A673 (cell line): ENCODE data around the gene CDIPT. TPM values are rescaled to one million over a fixed set of nuclear protein-coding genes. Genes with fewer than 3 reads are reported as not detected.

Experiments
- BruUV-seq: library from RNA; stranded (reverse); fragments of 400-500 nt; replicated peaks from 2 replicates; lab custom pipeline; 2021; lab: Mats Ljungman, UMichigan
- CTCF ChIA-PET: fragments of 300-600 bp; sonication (Branson Sonifier 250); formaldehyde crosslinking; loops from one replicate; lab custom pipeline; 2022; ENCODE audit warnings: antibody characterized with exemption; lab: Charles Lee
- POLR2A ChIA-PET: fragments of 300-600 bp; sonication (Branson Sonifier 250); formaldehyde crosslinking; loops from one replicate; lab custom pipeline; 2022; ENCODE audit warnings: antibody characterized with exemption; ENCODE audit not compliant: low non-redundant PET; lab: Charles Lee
- DNase-seq: peaks from one replicate; pipeline ENCODE4 v3.0.0-alpha.2; 2015; ENCODE audit warnings: low spot score
- H3K27ac ChIP-seq: fragments of 200-600 bp; sonication (generic); 2 replicates; pipeline ENCODE4 v1.5.1; 2016; ENCODE audit warnings: mixed run types, low read depth, mild to moderate bottlenecking, mixed read lengths, antibody characterized with exemption, low read length; ENCODE audit not compliant: poor library complexity, severe bottlenecking
- H3K27me3 ChIP-seq: fragments of 200-600 bp; sonication (generic); replicated peaks from 2 replicates; pipeline ENCODE4 v1.6.1; 2017; ENCODE audit warnings: mixed run types, low read depth, mild to moderate bottlenecking, mixed read lengths, antibody characterized with exemption, low read length; ENCODE audit not compliant: insufficient read depth, poor library complexity
- H3K36me3 ChIP-seq: fragments of 200-600 bp; sonication (generic); 2 replicates; pipeline ENCODE4 v1.6.1; 2016; ENCODE audit warnings: mixed run types, mild to moderate bottlenecking, mixed read lengths, antibody characterized with exemption, low read length; ENCODE audit not compliant: insufficient read depth, poor library complexity, severe bottlenecking
- H3K4me1 ChIP-seq: fragments of 200-600 bp; sonication (generic); 2 replicates; pipeline ENCODE4 v1.6.1; 2017; ENCODE audit warnings: mixed run types, mild to moderate bottlenecking, mixed read lengths, antibody characterized with exemption, low read length; ENCODE audit not compliant: insufficient read depth, poor library complexity, severe bottlenecking
- H3K4me3 ChIP-seq: fragments of 200-600 bp; sonication (generic); 2 replicates; pipeline ENCODE4 v1.5.1; 2016; ENCODE audit warnings: low read depth, mixed run types, mild to moderate bottlenecking, mixed read lengths, low read length; ENCODE audit not compliant: poor library complexity, severe bottlenecking
- H3K9me3 ChIP-seq: fragments of 200-600 bp; sonication (generic); 2 replicates; pipeline ENCODE4 v1.6.1; 2016; ENCODE audit warnings: mixed run types, low read depth, mild to moderate bottlenecking, mixed read lengths, antibody characterized with exemption, low read length; ENCODE audit not compliant: poor library complexity, severe bottlenecking
- CTCF ChIP-seq: fragments of 300-800, 200-600 bp; sonication (generic); conservative IDR thresholded peaks from 2 replicates; pipeline ENCODE4 v1.5.1; 2017; ENCODE audit warnings: low read depth, mild to moderate bottlenecking, antibody characterized with exemption, low read length, moderate library complexity, mixed read lengths
- EZH2 ChIP-seq: fragments of 200-600 bp; sonication (generic); IDR thresholded peaks from 2 replicates; pipeline ENCODE4 v1.6.1; 2017; ENCODE audit warnings: borderline replicate concordance, low read depth, mild to moderate bottlenecking, mixed read lengths, antibody characterized with exemption, low read length; ENCODE audit not compliant: poor library complexity, severe bottlenecking
- intact Hi-C: fragments of 100-400 bp; cut with micrococcal nuclease; formaldehyde crosslinking; loops from one replicate; pipeline ENCODE4 v1.10.0; 2022; ENCODE audit not compliant: unreplicated experiment
- total RNA-seq: library from RNA; stranded (reverse); gene quantifications from 2 replicates; pipeline ENCODE4 v1.2.3, GENCODE V29; 2021

CDIPT gene
- total RNA-seq, 1 experiment from 2014 or later: 51.7 TPM

- no peaks in the 10 kb centered on the region for H3K27me3 ChIP-seq
- H3K4me3 ChIP-seq: no peak overlapping the region
- TF ChIP-seq CTCF: no peak
- TF ChIP-seq EZH2: no peak
- H3K27ac ChIP-seq: no peak overlapping the region
- intact Hi-C loops: no loop called here
- H3K4me1 ChIP-seq: no peaks in the 10 kb centered on the region
- ChIA-PET POLR2A (no interaction called here), CTCF (no interaction called here)
- H3K9me3 ChIP-seq: no peaks in the 10 kb centered on the region
- no TSS peak for BruUV-seq
- no peaks in the 10 kb centered on the region for H3K36me3 ChIP-seq
- DNase-seq: no peak
Measured at GRCh38 chr16:29883987-29884386, 21.0 kb upstream of the CDIPT start.

- Histone ChIP-seq H3K4me3 (no peak overlapping the region), H3K27ac (no peak overlapping the region), H3K27me3 (no peaks in the 10 kb centered on the region), H3K9me3 (no peaks in the 10 kb centered on the region), H3K36me3 (no peaks in the 10 kb centered on the region), H3K4me1 (peaks cover 14% of the 10 kb centered on the region)
- POLR2A ChIA-PET: interaction anchor here (0.7 kb wide), 1 partner anchor 47 kb away, joined by 13 read pairs; no protein-coding TSS in a partner anchor
- CTCF ChIA-PET: no interaction called here
- BruUV-seq: no TSS peak
- TF ChIP-seq EZH2: no peak
- no peak for TF ChIP-seq CTCF
- intact Hi-C loops: no loop called here
- DNase-seq: no peak
Measured at GRCh38 chr16:29881050-29881449, 18.0 kb upstream of the CDIPT start.

- DNase-seq: no peak
- CTCF ChIA-PET: interaction anchor here (0.6 kb wide), 1 partner anchor 32 kb away, joined by 9 read pairs; no protein-coding TSS in a partner anchor
- POLR2A ChIA-PET: interaction anchor here (0.5 kb wide), 1 partner anchor 179 kb away, joined by 4 read pairs; no protein-coding TSS in a partner anchor
- Histone ChIP-seq H3K36me3 (no peaks in the 10 kb centered on the region), H3K9me3 (no peaks in the 10 kb centered on the region), H3K27ac (peak overlapping the region; percentile 21), H3K27me3 (no peaks in the 10 kb centered on the region), H3K4me1 (peaks cover 15% of the 10 kb centered on the region), H3K4me3 (no peak overlapping the region)
- no TSS peak for BruUV-seq
- no peak for TF ChIP-seq CTCF
- no peak for TF ChIP-seq EZH2
- intact Hi-C loops: no loop called here
Measured at GRCh38 chr16:29878172-29878571, 15.1 kb upstream of the CDIPT start.
